WERI-Rb-1 (cell line): ENCODE measurements around the gene MGAT1.

Experiments used
- DNase-seq: peaks from one replicate; pipeline ENCODE4 v3.0.0-alpha.2; 2020
- H3K27ac ChIP-seq: fragments of 250-450 bp; sonication (Bioruptor Pico); 2 replicates; pipeline ENCODE4 v1.5.1; 2020; ENCODE audit warnings: mild to moderate bottlenecking, moderate library complexity
- H3K27me3 ChIP-seq: fragments of 250-450 bp; sonication (Bioruptor Pico); 2 replicates; pipeline ENCODE4 v1.5.1; 2021; ENCODE audit warnings: mild to moderate bottlenecking, low read depth, moderate library complexity; ENCODE audit not compliant: insufficient read depth, severe bottlenecking
- H3K36me3 ChIP-seq: fragments of 250-450 bp; sonication (Bioruptor Pico); 2 replicates; pipeline ENCODE4 v1.5.1; 2020; ENCODE audit warnings: mild to moderate bottlenecking, moderate library complexity
- H3K4me3 ChIP-seq: 2 replicates; pipeline ENCODE4 v1.5.1; 2011; ENCODE audit warnings: low read depth, mild to moderate bottlenecking, control low read depth, low read length
- H3K9me3 ChIP-seq: fragments of 250-450 bp; sonication (Bioruptor Pico); 2 replicates; pipeline ENCODE4 v1.5.1; 2021; ENCODE audit warnings: mild to moderate bottlenecking, moderate library complexity; ENCODE audit not compliant: severe bottlenecking
- CTCF ChIP-seq: IDR thresholded peaks from 2 replicates; pipeline ENCODE4 v1.5.1; 2011; ENCODE audit warnings: low read depth, mild to moderate bottlenecking, control low read depth, inconsistent platforms, low read length

Gene MGAT1

GRCh38 chr5:180803181-180804128 lies 849 bp upstream of the MGAT1 start:
- no peak for DNase-seq
- H3K4me3 ChIP-seq = no peak overlapping the region
- TF ChIP-seq CTCF = no peak
- H3K36me3 ChIP-seq = no peaks in the 10 kb centered on the region
- H3K9me3 ChIP-seq = no peaks in the 10 kb centered on the region
- H3K27me3 ChIP-seq = no peaks in the 10 kb centered on the region
- no peak overlapping the region for H3K27ac ChIP-seq

- no peak for TF ChIP-seq CTCF
- Histone ChIP-seq H3K27me3 (no peaks in the 10 kb centered on the region), H3K27ac (no peak overlapping the region), H3K9me3 (no peaks in the 10 kb centered on the region), H3K4me3 (no peak overlapping the region), H3K36me3 (no peaks in the 10 kb centered on the region)
- no peak for DNase-seq
These were observed 846 bp downstream of the MGAT1 start for GRCh38 chr5:180801596-180802324.

GRCh38 chr5:180799902-180800801 lies 2.5 kb downstream of the MGAT1 start:
- no peak overlapping the region for H3K27ac ChIP-seq
- TF ChIP-seq CTCF = no peak
- no peaks in the 10 kb centered on the region for H3K36me3 ChIP-seq
- H3K4me3 ChIP-seq = no peak overlapping the region
- no peaks in the 10 kb centered on the region for H3K27me3 ChIP-seq
- DNase-seq = no peak
- H3K9me3 ChIP-seq = no peaks in the 10 kb centered on the region

- Histone ChIP-seq H3K36me3 (no peaks in the 10 kb centered on the region), H3K27ac (no peak overlapping the region), H3K9me3 (no peaks in the 10 kb centered on the region), H3K27me3 (no peaks in the 10 kb centered on the region), H3K4me3 (no peak overlapping the region)
- peak; percentile 57 for DNase-seq
- peak; percentile 65 for TF ChIP-seq CTCF
These were observed 3.4 kb downstream of the MGAT1 start for GRCh38 chr5:180799194-180799593.

GRCh38 chr5:180798193-180798592 lies 4.4 kb downstream of the MGAT1 start:
- H3K9me3 ChIP-seq = no peaks in the 10 kb centered on the region
- no peaks in the 10 kb centered on the region for H3K36me3 ChIP-seq
- no peak for TF ChIP-seq CTCF
- H3K27me3 ChIP-seq = no peaks in the 10 kb centered on the region
- no peak for DNase-seq
- H3K27ac ChIP-seq = no peak overlapping the region
- H3K4me3 ChIP-seq = no peak overlapping the region
